Nasal cavity respiratory epithelium epithelial cell of viscerocranial mucosa (primary cell): ENCODE data around the gene NAA15. TPM values are rescaled to one million over a fixed set of nuclear protein-coding genes. Genes with fewer than 3 reads are reported as not detected.

Source experiments
- total RNA-seq: library from RNA; depleted of rRNA; stranded (reverse); fragments of >200 nt; gene quantifications from 2 replicates; pipeline ENCODE4 v1.2.3, GENCODE V29; 2014

The NAA15 gene
- total RNA-seq: 51.9 and 64.0 TPM in 2 replicates

GRCh38 chr4:139301113-139301820, at the start of gene NAA15:
Gene NAA15 (plus strand): TSS chr4:139301505. CDS start chr4:139301778, 273 bp downstream.

GRCh38 chr4:139279760-139280620, 21.3 kb upstream of the NAA15 start, which contains the start of gene MGARP:
Gene MGARP (minus strand): TSS chr4:139280225. CDS start chr4:139280158, 67 bp downstream.

GRCh38 chr4:139301821-139302611, 711 bp downstream of the NAA15 start, which contains the start of gene NDUFC1:
Gene NDUFC1 (minus strand): TSS chr4:139302477. CDS start chr4:139295798, 6,679 bp downstream.

GRCh38 chr4:139454111-139455045, 153.1 kb downstream of the NAA15 start, which contains the start of gene RAB33B:
Gene RAB33B (plus strand): TSS chr4:139454121. CDS start chr4:139454196, 75 bp downstream.

Other genes starting within 250 kb of the NAA15 start
- 28.7 and 41.6 TPM in 2 replicates for gene ELF2, start 124.3 kb upstream of the NAA15 start, total RNA-seq
- 0.21 and 0.34 TPM in 2 replicates for gene MGARP, start 21.3 kb upstream of the NAA15 start, total RNA-seq
- gene NDUFC1, start 972 bp downstream of the NAA15 start, total RNA-seq: 30.3 and 36.6 TPM in 2 replicates
- gene RAB33B, start 152.6 kb downstream of the NAA15 start, total RNA-seq: 9.8 and 15.4 TPM in 2 replicates